Central memory CD8-positive, alpha-beta T cell (primary cell): ENCODE data around the gene KANSL1.

Experiments
- ATAC-seq: fragments of 150-1000 bp; cut with Tn5 transposase; replicated peaks from 2 replicates; pipeline ENCODE4 v1.10.0; 2022; ENCODE audit warnings: mild to moderate bottlenecking, moderate FRiP score, moderate number of reproducible peaks; ENCODE audit not compliant: poor library complexity, severe bottlenecking; ENCODE audit errors: extremely low read depth
- DNase-seq, 2 donors: peaks; one replicate each; pipeline ENCODE4 v3.0.0; 2021; ENCODE audit warnings: low spot score in 2 of 2
- H3K27ac Mint-ChIP-seq: one replicate; pipeline ENCODE4 v1.8.0; 2022; ENCODE audit warnings: low read depth, mild to moderate bottlenecking, moderate library complexity, mixed read lengths
- H3K27me3 Mint-ChIP-seq: one replicate; pipeline ENCODE4 v1.8.0; 2022; ENCODE audit warnings: mixed read lengths
- H3K36me3 Mint-ChIP-seq: one replicate; pipeline ENCODE4 v1.8.0; 2022; ENCODE audit warnings: mild to moderate bottlenecking, moderate library complexity, mixed read lengths; ENCODE audit not compliant: insufficient read depth
- H3K4me1 Mint-ChIP-seq: one replicate; pipeline ENCODE4 v1.8.0; 2022; ENCODE audit warnings: mixed read lengths
- H3K4me3 Mint-ChIP-seq: one replicate; pipeline ENCODE4 v1.8.0; 2022; ENCODE audit warnings: mild to moderate bottlenecking, moderate library complexity, mixed read lengths
- H3K9me3 Mint-ChIP-seq: one replicate; pipeline ENCODE4 v1.8.0; 2022; ENCODE audit warnings: mixed read lengths

KANSL1 gene

DNA sequence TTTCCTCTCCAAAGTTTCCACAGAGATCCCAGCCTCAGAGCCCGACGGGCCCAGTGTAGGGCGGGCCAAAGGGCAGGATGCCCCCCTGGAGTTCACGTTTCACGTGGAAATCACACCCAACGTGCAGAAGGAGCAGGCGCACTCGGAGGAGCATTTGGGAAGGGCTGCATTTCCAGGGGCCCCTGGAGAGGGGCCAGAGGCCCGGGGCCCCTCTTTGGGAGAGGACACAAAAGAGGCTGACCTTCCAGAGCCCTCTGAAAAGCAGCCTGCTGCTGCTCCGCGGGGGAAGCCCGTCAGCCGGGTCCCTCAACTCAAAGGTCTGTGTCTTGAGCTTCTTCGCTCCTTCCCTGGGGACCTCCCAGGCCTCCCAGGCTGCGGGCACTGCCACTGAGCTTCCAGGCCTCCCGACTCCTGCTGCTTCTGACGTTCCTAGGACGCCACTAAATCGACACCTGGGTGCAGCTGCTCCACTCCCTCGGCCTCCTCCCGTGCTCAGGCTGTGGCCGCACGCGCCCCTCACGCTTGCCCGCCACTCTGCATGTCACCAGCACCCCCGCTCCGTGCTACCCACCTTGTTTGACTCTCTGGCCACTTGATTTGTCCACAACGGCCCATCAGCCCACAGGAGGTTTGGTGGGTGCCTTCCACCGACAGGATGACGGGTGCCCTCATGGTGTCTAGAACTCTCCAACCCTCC, 209.5 kb downstream of the KANSL1 start:
- no peak overlapping the region for H3K4me3 Mint-ChIP-seq
- no peaks in the 10 kb centered on the region for H3K36me3 Mint-ChIP-seq
- peaks cover 9% of the 10 kb centered on the region for H3K27me3 Mint-ChIP-seq
- H3K9me3 Mint-ChIP-seq = no peaks in the 10 kb centered on the region
- no peaks in the 10 kb centered on the region for H3K4me1 Mint-ChIP-seq
- DNase-seq (no peak), ATAC-seq (no peak)
- H3K27ac Mint-ChIP-seq = no peak overlapping the region

DNA sequence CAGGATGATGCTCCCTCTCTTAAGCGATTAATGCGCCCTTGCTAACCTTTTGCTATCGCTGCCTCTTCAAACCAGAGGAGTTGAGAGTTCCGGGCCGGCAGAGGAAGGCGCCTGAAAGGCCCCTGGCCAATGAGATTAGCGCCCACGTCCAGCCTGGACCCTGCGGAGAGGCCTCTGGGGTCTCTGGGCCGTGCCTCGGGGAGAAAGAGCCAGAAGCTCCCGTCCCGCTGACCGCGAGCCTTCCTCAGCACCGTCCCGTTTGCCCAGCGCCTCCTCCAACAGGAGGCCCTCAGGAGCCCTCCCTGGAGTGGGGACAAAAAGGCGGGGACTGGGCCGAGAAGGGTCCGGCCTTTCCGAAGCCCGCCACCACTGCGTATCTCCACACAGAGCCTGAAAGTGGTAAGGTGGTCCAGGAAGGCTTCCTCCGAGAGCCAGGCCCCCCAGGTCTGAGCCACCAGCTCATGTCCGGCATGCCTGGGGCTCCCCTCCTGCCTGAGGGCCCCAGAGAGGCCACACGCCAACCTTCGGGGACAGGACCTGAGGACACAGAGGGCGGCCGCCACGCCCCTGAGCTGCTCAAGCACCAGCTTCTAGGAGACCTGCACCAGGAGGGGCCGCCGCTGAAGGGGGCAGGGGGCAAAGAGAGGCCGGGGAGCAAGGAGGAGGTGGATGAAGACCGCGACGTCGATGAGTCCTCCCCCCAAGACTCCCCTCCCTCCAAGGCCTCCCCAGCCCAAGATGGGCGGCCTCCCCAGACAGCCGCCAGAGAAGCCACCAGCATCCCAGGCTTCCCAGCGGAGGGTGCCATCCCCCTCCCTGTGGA, 210.2 kb downstream of the KANSL1 start:
- Mint-ChIP-seq H3K4me1 (no peaks in the 10 kb centered on the region), H3K27me3 (peaks cover 9% of the 10 kb centered on the region), H3K36me3 (no peaks in the 10 kb centered on the region), H3K27ac (no peak overlapping the region), H3K4me3 (no peak overlapping the region), H3K9me3 (no peaks in the 10 kb centered on the region)
- ATAC-seq = no peak
- DNase-seq = no peak

DNA sequence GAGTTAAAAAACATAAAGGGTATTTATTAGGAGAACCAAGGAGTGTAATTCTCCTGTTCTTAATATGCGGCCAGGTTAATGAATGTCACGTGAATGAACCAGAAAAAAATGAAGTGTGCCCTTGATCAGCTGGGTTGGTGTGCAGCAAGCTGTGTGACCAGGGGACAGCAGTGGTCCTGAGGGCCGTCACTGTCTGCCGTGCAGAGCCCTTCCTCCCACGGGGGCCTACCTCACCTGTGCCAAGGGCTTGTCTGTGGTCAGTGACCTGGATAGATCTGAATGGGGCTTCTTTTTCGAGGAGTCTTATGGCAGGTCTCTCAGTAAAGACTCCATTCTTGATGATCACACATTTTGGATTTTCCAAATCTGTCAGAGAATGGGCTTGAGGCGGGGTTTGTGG, 211.9 kb downstream of the KANSL1 start:
- DNase-seq = no peak
- Mint-ChIP-seq H3K4me1 (no peaks in the 10 kb centered on the region), H3K36me3 (peaks cover 1% of the 10 kb centered on the region), H3K27me3 (peaks cover 9% of the 10 kb centered on the region), H3K27ac (no peak overlapping the region), H3K4me3 (no peak overlapping the region), H3K9me3 (no peaks in the 10 kb centered on the region)
- no peak for ATAC-seq

DNA sequence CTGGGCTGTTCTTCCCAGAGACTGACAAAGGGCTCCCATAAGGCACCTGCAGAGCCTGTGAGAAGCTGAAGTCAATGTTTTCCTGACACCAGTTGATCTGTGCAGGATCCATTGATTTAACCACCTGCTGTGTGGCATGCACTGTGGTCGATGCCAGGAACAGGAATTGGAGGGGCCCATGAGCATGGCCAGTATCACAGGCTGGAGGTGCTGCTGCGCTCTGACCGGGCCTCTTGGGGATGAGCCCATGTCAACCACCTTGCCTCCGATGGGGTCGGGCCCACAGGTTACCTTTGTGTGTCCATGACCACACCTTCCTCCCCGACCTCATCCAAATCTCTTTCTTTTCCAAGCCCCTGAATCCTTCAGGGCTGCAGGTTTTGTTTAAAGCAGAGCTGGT, 212.4 kb downstream of the KANSL1 start:
- Mint-ChIP-seq H3K4me3 (no peak overlapping the region), H3K27ac (no peak overlapping the region), H3K4me1 (no peaks in the 10 kb centered on the region), H3K36me3 (peaks cover 1% of the 10 kb centered on the region), H3K27me3 (peaks cover 9% of the 10 kb centered on the region), H3K9me3 (no peaks in the 10 kb centered on the region)
- DNase-seq = no peak
- ATAC-seq = no peak
